ENCODE results near the gene ABHD2.
"Not testable (repeated sequence)": the region's sequence is repeated elsewhere in the genome, so short reads cannot be mapped to it uniquely, and the experiment has no call there.

ABHD2 gene

DNA sequence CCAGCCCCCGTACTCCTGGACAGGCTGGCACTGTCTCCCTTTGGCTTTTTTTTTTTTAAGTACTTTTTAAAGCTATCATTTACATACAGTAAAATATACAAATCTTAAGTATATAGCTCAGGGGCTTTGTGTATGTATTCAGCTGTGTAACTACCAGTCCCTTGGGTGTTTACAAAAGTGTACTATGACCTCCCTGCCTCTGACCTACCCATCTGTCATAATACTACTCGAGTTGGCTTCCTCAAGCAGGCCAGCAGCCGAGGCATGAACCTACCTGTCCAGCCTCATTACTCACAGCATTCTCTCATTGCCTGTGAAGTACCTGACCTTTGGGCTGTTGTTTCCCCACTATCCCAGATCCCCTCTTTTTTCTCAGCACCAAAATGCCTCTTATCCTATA is 33.2 kb downstream of the ABHD2 start:
- DNase-seq, result peak; percentile 96

DNA sequence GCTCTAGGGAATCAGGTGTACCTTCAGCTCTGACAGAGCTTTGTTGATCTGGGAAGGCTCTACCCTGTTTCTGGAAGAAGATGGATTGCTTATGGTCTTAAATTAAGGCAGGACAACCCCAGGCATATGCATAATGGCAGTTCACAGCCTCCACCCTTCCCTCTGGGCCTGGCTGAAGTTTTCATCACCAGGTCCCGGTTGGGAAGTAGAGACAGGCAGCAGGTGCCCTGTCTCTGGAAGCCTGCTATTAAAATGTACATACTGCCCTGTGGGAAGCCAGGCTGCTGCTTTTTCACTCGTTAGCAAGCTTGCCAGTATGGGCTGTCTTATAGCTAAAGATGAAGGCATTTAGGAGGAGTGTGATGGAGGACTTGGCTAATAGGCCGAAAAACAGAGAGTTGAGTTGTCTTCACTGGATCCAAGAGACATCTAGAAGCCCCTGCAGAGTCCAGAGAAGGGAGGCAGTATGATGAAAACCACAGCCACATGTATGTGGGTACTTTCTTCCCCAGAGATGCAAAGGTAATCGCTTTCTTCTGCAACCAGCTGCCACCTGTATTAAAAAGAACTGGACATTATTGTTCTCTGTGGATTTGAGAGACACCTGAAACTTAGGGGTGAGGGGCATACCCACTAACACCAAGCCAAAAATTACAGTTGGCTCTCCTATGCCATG is 34.4 kb downstream of the ABHD2 start:
- DNase-seq, result no peak

DNA sequence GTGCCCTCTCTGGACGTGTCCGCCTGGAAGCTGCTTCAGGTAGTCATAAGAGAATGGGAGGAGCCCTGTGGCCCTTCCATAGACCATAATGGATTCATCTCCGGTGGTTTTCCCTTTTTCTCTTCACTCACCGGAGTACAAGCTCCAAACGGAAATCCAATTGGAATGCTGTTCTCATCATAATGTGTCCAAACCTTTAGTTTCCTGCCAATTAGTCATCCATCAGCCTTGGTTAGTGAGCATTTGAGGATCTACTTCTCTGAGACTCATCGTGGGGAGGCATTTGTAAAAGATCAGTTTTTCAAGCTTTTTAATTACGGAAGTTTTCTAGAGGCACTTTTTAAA is 34.9 kb downstream of the ABHD2 start:
- DNase-seq, result peak; percentile 54

DNA sequence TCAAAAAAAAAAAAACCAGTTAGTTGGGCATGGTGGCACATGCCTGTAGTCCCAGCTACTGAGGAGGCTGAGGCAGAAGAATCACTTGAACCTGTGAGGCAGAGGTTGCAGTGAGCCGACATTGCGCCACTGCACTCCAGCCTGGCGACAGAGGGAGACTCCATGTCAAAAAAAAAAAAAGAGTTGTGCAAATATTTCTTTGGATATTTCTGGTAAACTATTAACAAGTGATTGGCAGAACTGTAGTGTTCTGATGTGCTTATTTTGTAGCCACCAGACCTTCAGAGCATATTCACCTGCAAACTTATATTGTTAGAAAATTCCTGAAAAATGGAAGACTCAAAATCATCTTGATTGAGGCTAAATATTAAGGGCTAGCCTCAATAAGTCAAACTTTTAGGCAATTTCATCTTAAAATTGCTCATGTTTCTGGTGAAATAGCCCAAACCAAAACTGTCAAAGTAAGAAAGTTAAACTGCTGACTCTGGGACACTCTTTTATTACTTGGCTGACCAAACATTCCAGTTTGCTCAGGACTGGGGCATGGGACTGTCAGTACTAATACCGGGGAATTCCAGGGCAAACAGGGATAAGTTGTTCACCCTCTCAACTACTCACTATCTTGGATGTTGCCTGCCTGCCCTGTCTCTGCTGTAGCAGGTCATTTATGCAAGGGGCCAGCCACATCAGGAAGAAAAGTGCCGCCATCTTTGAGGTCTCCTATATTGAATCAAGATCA is 37.0 kb downstream of the ABHD2 start:
- peak; percentile 66 for DNase-seq

DNA sequence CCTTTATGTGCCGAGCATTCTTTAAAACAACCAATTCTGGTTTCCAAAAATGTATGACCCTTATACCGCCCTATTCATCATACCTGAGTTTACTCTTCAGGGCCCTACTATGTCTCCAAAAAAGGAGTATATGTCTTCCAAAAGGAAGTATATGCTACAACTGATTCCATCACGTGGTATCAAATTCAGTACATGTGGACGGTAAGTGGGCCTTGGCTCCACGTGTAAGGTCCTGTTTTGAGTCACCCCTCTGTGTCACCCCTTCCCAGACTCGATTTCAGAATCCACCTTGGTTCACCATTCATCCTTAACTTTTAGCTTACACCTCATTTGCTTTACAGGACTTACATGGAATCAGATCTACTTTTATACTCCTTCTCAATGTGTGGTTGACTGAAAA is 37.8 kb downstream of the ABHD2 start:
- no peak for DNase-seq

DNA sequence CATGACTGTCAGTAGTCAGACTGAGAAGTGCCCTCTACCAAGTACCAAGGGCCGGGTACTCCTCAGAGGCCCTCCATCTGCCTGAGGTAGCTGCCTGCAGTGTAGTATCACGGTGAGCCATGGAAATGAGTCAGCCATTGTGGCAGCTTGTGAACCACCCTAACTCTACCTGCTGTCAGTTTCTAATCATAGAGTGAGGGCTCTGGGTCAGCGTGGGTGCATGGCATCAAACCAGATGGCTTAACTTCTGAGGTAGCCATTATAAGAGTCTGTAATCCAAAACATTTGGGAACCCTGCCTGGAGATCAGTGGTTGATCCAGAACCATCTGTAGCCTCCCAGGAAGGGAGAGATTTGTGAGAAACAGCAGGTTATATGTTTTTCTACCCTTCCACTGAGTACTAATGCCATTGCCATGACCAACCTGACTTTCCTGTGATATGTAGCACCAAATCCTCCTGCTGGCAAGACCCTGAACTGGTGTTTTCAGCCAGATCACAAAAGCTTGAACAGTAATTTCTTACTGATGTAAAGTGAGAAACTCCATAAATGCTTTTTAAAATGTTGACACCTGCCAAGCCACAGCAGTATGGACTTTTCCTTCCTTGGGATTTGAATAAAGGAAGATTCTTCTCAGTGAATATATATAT is 38.9 kb downstream of the ABHD2 start:
- DNase-seq, result peak; percentile 57

DNA sequence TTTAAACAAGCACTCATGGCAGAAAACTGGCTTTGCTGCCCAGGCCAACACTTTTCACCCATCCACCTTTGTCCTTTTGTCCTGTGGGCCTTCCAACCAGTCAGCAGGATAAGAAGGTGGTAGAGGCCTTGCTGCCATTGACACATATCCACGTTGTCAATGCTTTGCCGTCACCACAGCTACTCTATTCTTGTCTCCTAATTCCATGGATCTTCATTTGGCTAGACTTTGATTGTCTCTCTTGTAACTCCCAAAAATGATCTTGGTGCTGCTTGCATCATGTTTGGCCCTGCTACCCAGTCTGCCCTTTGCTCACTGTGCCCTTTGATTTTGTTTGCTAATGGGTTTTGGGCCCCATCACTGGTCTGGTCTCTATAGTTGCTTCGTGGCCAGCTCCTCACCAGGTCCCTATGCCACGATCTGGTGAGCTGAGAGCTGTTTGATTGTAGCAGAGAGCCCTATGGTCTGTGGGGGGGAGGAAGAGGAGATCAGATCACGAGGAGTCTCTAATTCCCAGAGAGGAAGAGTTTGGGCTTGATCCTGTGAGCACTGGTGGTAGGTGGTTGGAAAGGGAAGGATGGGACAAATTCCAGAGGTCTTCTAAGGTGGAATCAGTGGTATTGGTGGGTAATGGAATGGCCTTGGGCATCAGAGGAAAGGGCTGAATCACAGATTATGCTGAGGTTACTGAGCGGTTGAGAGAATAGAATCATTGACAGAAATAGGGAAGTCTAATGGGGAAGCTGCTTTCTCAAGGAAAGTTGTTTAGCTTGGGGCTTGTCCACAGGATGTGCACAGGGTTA is 40.3 kb downstream of the ABHD2 start:
- no peak for DNase-seq

DNA sequence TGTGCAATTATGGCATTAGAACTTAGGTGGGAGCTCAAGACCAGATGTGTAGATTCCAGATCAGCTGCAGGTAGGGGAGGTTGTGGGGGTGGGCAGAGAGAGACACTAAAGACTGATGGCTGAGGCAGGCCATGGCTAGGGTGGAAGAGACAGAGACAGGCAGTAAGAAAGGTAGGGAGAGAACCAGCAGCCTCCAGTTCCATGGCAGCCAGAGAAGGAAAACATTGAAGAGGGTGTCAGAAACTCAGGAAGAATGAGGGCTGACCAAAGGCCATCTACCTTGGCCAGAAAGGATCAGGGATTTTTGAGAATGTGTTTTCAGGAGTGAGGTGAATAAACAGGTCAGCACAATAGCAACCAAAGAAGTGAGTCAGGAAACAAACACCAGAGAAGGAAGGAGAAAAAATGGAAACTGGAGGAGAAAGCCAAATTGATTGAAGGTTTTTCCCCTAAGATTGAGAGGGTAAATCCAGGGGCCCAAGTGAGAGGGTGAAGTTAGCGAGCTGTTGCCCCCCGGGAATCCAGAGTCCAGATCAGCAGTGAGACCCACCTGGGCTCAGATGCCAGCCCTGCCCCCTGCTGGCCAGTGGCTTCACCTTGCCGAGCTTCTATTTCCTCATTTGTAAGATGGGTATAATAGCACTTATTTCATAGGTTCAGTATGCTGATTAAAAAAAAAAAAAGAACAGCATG is 41.0 kb downstream of the ABHD2 start:
- peak; percentile 70 for DNase-seq

DNA sequence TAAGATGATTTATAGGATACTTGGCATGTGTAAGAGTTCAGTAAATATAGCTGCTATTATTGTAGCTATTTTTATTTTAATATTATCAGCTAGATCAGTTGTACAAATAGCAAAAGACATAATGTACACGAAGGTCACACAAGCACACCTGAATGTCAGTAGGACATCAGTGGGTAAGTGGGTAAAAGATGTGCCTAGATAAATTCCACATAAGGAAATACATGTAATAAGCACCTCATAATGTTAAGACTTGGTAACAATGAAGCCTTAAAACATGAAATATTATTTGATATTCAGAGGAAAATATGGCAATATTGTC is 41.5 kb downstream of the ABHD2 start:
- DNase-seq, result no peak

DNA sequence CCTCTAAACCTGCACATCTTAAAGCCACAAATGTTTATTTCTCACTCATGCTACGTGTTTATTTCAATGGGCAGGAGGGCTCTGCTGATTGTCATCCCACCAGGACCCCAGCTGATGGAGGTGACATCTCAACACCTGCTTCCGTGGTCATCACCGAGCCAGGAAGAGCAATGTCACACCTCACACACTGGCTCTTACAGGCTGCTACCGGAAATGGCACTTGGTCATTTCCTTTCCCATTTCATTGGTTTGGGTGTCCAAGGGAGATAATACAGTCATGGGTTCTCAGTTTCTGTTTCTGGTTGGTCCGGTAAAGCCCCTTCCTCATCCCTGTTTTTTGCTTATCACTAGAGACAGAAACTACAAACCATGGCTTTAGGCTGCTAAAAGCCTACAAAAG is 41.9 kb downstream of the ABHD2 start:
- DNase-seq, result no peak

DNA sequence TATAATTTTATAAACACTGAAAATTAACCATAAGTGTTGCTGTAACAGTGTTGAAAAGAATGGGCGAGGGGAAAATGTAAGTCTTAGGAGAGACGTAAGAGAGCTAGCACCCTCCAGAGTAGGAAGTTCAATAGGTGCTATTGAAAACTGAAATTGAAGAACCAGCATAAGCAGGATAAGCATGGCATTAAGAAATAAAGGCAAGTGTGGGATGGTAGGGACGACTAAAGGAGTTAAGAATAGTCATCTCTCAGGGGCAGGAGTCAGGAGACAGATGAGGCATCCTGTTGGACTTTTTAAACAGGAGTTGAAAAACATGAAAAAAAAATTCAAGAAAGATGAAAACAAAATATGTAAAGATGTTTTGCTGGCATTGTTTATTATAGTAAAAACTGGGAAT is 43.5 kb downstream of the ABHD2 start:
- DNase-seq, result no peak

DNA sequence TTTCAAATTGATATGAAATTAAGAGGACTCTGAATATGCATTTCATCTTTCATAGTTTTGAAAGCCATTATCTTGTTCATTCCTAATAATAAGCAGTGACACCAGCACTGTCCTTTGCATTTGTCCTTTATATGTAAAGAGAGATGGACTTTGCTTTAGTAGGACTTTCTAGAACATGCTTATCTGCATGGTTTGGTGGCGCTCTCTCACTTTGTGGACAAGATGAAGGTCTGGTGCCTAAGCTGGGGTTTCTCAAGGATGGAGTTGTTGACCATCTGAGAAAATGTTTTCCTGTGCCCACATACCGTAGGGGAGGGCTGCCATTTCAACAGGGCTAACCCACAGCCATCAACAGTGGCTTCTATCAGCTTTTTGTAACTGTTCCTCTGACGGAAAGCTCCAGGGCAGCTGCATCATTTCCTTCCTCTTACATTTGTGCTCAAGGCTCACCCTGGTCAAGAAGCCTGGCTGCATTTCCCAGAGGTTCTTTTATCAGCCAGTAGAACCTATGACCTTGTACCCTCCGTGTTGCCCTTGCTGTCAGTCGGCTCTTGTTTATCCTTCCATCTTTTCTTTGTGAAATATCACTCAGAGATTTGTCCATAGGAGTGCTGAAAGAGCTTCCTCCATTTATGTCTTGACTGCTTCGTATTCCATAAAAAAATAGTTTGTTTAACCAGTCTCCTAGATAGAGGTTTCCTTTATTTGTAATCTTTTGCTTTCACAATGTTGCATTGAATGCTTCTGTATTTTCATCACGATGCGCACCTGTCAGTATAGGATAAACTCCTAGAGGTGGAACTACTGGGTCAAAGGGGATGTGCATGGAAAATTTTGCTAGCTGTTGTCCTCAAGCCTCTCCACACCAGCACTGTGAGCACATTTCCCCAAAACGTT is 44.6 kb downstream of the ABHD2 start:
- no peak for DNase-seq

DNA sequence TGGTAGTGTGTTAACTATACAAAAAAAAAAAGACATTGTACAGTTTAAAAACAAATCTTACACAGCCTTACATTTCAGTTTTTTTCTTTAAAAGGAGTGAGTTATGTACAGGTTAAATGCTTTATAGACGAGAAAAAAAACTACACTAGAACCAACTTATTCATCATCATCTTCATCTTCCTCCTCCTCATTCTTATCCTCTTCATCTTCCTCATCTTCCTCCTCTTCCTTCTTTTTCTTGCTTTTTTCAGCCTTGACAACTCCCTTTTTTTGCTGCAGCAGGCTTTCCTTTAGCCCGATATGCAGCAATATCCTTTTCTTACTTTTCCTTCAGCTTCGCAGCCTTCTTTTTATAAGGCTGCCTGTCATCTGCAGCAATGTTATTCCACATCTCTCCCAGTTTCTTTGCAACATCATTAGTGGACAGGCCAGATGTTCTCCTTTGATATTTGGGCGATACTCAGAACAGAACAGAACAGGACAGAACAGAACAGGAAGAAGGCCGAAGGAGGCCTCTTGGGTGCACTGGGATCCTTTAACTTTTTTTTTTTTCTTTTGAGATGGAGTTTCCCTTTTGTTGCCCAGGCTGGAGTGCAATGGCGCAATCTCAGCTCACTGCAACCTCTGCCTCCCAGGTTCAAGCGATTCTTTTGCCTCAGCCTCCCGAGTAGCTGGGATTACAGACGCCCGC is 47.3 kb downstream of the ABHD2 start:
- DNase-seq, result not testable (repeated sequence)

DNA sequence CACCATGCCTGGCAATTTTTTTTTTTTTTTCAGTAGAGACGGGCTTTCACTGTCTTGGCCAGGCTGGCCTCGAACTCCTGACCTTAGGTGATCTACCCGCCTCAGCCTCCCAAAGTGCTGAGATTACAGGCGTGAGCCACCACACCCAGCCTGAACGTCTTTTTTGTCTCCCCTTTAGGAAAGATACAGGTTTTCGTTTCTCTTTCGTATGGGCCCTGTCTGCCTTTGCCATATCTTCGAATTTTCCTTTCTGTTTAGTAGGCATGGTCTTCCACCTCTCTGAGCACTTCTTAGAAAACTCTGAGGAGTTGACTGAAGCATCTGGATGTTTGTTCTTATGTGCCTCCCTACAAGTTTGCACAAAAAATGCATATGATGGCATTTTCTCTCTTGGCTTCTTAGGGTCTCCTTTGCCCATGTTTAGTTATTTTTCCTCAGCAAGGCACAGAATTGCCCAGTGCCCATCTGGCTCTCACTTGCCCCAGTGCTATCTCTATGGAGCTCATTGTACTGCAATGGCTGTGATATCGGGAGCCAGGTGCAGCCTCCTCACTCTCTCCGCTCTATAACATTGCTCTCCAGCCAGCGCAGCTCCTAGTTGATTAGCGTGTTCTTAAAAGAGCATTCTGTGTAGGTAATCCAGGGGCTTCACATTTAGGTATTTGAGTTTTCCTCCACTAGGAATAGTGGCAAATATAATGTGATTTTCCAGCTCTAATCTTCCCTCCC is 48.0 kb downstream of the ABHD2 start:
- no peak for DNase-seq

DNA sequence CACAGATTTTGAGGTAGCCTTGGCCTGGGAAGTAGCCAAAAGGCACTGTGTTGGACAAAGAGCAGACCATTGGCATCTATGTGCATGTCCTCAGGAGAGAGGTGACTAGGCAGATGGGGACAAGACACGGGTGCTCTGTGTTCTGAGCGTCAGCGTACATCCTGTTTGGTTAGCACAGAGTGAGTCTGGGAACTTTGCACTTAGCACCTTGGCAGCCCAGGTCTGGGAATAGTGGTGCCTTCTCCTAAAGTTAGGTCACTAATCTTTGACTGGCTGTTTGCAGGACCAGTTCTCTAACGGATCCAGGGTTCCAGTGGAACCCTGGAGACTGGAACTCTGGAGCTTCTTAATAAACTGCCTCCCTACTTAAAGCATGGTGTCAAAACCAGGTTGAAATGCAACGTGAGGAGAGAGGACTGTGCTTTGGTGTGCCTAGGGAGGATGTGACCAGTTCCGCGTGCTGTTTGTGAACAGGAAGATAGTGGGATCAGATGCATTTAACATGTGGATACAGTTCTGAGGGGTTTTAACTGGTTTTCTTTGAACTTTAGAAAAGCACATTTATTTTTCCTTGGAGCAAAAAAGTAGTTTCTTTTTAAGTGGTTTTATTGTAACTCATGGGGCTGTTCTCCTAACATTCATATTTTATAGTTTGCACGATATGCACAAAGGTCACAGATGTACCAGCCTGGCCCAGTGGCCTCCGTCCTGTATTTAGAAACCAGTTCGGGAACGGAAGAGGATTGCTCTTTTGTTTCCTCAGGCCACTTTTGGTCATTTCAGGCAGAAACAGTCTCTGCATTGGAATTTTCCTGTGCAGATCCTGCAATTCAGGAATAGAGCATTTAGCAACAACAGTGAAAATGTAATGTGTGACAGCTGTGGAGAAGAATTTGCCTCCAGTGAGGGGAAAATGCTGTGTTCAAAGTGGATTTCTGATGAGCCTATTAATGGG is 48.8 kb downstream of the ABHD2 start:
- no peak for DNase-seq

DNA sequence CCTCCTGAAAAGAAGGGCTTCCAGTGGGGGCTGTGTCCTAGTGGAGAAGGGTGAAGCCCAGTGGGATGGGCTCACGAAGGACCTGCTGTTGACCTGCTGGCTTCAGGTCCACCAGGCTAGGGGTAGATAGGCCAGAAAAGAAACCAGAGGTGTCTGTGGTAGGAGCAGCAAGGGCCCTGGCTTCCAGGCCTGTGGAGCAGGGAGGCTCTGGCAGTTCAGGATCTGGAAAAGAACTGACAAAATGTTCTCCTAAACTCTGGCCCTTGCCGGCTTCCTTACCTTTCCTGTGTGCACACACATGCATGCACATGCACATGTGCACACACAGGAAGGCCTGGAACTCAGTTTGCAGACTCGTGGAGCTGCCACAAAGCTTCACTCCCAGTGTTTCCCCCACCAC is 49.7 kb downstream of the ABHD2 start:
- DNase-seq, result no peak

DNA sequence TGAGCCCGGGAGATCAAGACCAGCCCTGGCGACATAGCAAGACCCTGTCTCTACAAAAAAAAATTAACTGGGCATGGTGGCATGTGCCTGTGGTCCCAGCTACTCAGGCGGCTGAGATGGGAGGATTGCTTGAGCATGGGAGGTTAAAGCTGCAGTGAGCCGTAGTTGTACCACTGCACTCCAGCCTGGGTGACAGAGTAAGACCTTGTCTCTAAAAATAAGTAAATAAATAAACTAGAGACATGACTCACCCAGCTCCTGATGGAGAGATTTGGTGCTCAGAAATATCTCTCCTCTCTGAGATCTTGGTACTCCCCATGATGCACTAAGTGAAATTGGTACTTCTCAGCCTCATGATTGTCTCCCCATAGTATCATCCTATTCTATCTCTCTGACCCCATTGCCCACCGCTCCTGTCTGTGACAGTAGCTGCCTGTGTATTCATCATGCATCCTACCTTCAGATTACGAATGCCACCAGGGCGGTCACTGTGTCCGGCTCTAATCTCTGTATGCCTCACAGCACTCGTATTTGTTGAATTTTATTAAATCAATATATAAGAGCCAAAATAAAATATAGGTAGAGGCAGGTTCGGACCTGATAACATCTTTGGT is 50.9 kb downstream of the ABHD2 start:
- peak; percentile 53 for DNase-seq

DNA sequence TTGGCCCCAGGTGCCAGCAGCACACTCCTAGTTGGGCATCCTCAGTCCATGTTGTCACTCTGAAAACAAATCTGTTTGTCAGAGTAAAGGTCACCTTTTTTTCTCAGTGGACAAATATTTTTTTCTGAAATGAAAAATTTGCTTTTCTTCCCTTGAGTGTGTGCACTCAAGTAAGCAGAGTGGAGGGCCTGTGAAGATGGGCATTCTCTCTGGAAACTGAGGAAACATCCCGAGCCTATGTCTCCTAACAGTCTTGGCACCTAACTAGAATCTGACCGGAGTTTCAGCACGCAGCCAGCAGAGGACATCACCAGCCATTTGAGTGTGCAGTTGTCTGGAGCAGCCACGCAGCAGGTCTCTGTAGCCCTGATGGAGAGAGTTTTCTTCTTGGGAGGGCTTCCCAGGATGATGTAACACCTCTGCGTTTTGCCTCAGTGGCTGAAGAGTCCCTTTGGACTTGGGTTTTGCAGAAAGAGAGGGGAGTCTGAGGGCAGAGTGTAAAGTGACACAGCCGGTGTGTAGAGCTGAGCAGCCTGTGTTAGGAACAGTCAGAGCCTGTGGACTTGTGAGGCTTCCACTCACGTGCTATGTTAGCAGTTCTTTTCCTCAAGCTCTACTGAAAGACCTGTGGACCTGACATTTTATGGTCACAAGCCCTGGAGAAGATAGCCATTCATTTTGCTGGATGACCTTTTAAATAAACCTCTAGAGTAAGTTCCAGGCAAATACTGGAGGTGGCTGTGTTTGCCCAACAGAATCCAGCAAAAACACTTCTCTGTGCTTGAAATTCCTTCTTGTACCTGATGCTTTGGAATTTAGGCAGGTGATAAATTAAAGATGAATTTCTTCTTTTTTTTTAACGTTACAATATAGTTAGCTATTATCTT is 51.6 kb downstream of the ABHD2 start:
- DNase-seq, result no peak
